Kidney (tissue), 14 donors: Measurements from ENCODE around the gene NKD2. TPM values are rescaled to one million over a fixed set of nuclear protein-coding genes. Genes with fewer than 3 reads are reported as not detected.

ENCODE experiments used
- DNase-seq, 5 donors: peaks; one replicate each; pipeline ENCODE4 v3.0.0-alpha.2; 2013 to 2020
- FAIRE-seq: peaks from 2 replicates; lab custom pipeline; 2012; peaks lifted over from hg19 to GRCh38; lab: Jason Lieb, UNC
- H3K27ac ChIP-seq, 2 donors: one replicate each; pipeline ENCODE4 v1.7.0; 2013; ENCODE audit warnings: low read depth in 2 of 2, low read length in 2 of 2, inconsistent platforms in 1 of 2
- H3K27me3 ChIP-seq: one replicate; pipeline ENCODE4 v1.7.1; 2013; ENCODE audit warnings: low read length, inconsistent platforms; ENCODE audit not compliant: control insufficient read depth, insufficient read depth
- H3K36me3 ChIP-seq, 3 donors: one replicate each; pipeline versions ENCODE4 v1.7.0 to v1.7.1; 2013; ENCODE audit warnings: low read length in 3 of 3, control low read depth in 1 of 3, inconsistent platforms in 1 of 3; ENCODE audit not compliant: insufficient read depth in 3 of 3, control insufficient read depth in 2 of 3
- H3K4me1 ChIP-seq, 3 donors: one replicate each; pipeline versions ENCODE4 v1.7.0 to v1.7.1; 2013; ENCODE audit warnings: low read length in 3 of 3, inconsistent platforms in 1 of 3, low read depth in 1 of 3; ENCODE audit not compliant: control insufficient read depth in 2 of 3, insufficient read depth in 2 of 3
- H3K4me3 ChIP-seq, 3 donors: one replicate each; pipeline versions ENCODE4 v1.7.0 to v1.8.1; 2013; ENCODE audit warnings: low read length in 3 of 3, control low read depth in 1 of 3, inconsistent platforms in 1 of 3
- H3K9ac ChIP-seq, 3 donors: one replicate each; pipeline versions ENCODE4 v1.7.0 to v1.7.1; 2013; ENCODE audit warnings: low read length in 3 of 3, control low read depth in 1 of 3, inconsistent platforms in 1 of 3
- H3K9me3 ChIP-seq, 3 donors: one replicate each; pipeline versions ENCODE4 v1.7.0 to v1.7.1; 2013; ENCODE audit warnings: low read length in 3 of 3, control low read depth in 1 of 3, inconsistent platforms in 1 of 3; ENCODE audit not compliant: control insufficient read depth in 2 of 3, insufficient read depth in 1 of 3
- intact Hi-C: fragments of 100-400 bp; cut with DNase I; formaldehyde crosslinking; loops from one replicate; pipeline ENCODE4 v1.11.1; 2022
- polyA plus RNA-seq: library from polyadenylated mRNA; stranded (reverse); fragments of 350-450 nt; fragmentation: Illumina TruSeq; extraction: RNeasy Lipid Tissue Mini Kit (QIAGEN cat#74804); gene quantifications from one replicate; pipeline ENCODE4 v1.2.3, GENCODE V29; 2014; ENCODE audit warnings: low read depth, low replicate concordance; ENCODE audit not compliant: insufficient read depth
- total RNA-seq: library from RNA; stranded (reverse); fragmentation: NEBNext Ultra II Directional; extraction: Animal tissue kit (Norgen Biotek cat#: 25700); gene quantifications from one replicate; pipeline ENCODE4 v1.2.1, GENCODE V29; 2021
- TF ChIP-seq, protein P1 (sequence below): IDR thresholded peaks from 3 replicates; pipeline ENCODE4 v1.5.1; 2012; ENCODE audit warnings: mild to moderate bottlenecking, moderate library complexity, borderline replicate concordance; ENCODE audit not compliant: insufficient read depth; ENCODE audit errors: extremely low read depth
- donor health status: control.
- donor health status: control.
- donor health status: control.
- donor health status: control.
- donor health status: control.
- donor health status: DM: yes; HTN: yes; CAD: no.
- donor health status: Normal renal cell carcinoma (clear cell type).

The NKD2 gene
- total and polyA plus RNA-seq, 2 donors from 2014 or later = 7.9 to 14.1 TPM

DNA sequence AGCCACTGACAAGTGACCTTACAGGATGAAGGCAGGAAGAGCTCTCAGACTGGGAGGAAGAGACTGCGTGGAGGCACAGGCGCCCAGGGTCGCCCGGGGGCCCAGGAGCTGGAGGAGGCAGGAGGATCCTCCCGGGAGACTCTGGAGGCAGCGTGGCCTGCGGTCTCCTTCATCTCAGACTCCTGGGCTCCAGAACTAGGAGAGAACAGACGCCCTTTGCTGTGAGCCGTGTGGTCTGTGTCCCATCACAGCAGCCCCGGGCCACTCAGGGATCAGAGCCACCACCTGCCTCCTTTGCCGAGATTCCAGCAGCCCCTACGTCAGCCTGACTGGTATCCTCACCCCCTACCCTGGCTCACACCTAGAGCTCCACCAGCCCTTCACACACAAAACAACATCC is 58.1 kb downstream of the NKD2 start:
- Histone ChIP-seq H3K36me3 (peaks cover 0 to 34% (median 7%) of the 10 kb centered on the region in 3 donors), H3K27ac (no peak overlapping the region), H3K9me3 (no peaks in the 10 kb centered on the region), H3K9ac (no peak overlapping the region), H3K4me3 (no peak overlapping the region), H3K27me3 (no peaks in the 10 kb centered on the region), H3K4me1 (no peaks in the 10 kb centered on the region)
- intact Hi-C loops = no loop called here
- TF ChIP-seq, protein P1, sequence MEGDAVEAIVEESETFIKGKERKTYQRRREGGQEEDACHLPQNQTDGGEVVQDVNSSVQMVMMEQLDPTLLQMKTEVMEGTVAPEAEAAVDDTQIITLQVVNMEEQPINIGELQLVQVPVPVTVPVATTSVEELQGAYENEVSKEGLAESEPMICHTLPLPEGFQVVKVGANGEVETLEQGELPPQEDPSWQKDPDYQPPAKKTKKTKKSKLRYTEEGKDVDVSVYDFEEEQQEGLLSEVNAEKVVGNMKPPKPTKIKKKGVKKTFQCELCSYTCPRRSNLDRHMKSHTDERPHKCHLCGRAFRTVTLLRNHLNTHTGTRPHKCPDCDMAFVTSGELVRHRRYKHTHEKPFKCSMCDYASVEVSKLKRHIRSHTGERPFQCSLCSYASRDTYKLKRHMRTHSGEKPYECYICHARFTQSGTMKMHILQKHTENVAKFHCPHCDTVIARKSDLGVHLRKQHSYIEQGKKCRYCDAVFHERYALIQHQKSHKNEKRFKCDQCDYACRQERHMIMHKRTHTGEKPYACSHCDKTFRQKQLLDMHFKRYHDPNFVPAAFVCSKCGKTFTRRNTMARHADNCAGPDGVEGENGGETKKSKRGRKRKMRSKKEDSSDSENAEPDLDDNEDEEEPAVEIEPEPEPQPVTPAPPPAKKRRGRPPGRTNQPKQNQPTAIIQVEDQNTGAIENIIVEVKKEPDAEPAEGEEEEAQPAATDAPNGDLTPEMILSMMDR = no peak
- FAIRE-seq = no peak
- DNase-seq = peak in 1 of 5 donors; percentile 38

DNA sequence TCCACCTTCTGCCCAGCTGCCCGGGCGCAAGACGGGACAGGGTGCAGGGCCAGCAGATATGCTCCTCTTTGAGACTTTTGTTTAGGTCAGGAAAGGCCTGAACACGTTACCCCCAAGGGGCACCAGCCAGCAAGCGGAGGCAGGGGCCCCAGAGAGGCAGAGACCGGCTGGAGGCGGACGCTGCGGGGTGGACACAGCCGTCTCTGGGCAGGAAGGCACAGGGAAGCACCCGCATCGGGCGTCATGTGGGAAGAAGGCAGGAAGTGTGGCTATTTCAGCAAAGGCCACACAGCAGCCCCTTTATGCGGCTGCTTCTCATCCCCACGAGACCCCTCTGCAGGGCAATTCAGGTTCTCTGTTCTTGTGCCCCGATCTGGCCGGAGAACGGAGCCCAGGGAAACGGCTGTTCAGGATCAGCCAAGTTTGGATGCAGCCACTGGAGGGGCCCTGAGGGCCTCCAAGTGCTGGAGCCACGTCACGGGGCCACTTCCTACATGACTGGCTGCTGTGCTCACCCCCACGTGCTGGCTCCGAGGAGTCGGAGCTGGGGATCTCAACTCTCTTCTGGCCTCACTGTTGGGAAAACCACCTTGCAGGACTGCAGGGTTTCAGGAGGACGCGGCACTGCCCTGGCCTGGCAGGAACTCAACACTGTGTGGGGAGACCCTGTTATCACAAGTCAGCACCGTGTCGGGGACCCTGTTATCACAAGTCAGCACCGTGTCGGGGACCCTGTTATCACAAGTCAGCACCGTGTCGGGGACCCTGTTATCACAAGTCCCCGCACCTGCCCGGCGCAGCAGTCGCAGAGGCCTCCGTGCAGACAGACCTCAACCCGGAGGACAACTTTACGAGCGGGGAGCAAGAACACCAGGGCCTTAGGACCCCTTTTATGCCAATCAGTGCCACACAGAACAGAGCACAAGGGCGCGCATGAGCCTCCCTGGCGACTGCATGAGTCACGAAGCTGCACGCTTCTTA is 58.8 kb downstream of the NKD2 start:
- no peaks in the 10 kb centered on the region for H3K4me1 ChIP-seq
- H3K9ac ChIP-seq = no peak overlapping the region
- FAIRE-seq (no peak), DNase-seq (peak in 1 of 5 donors; percentile 69)
- H3K36me3 ChIP-seq = peaks cover 0 to 34% (median 7%) of the 10 kb centered on the region in 3 donors
- H3K27me3 ChIP-seq = no peaks in the 10 kb centered on the region
- TF ChIP-seq, protein P1 = no peak
- no peak overlapping the region for H3K4me3 ChIP-seq
- no peaks in the 10 kb centered on the region for H3K9me3 ChIP-seq
- no peak overlapping the region for H3K27ac ChIP-seq
- intact Hi-C loops = no loop called here

DNA sequence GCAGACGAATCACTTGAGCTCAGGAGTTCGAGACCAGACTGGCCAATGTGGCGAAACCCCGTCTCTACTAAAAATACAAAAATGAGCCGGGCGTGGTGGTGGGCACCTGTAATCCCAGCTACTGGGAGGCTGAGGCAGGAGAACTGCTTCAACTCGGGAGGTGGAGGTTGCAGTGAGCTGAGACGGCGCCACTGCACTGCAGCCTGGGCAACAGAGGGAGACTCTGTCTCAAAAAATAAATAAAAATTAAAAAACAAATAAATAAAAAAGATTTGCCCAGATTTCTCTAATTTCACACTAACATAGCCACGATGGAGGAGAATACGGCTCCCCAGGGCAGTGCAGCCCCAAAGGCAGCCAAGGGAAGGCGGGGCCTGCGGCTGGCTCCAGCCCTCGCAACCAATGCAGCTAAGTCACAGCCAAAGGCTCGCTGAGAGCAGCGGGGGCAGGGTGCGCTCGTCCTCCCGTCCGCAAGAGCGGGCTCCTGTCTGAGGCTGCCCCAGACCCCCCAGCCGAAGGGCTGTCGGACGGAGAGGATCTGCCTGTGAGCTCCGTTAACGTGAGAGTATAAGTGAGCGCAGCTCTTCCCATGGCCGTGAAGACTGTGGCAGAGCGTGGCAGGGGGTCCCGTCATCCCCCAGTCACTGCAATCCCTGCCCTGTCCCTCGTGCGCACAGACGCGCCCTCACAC is 59.7 kb downstream of the NKD2 start:
- FAIRE-seq (no peak), DNase-seq (no peak)
- TF ChIP-seq, protein P1 = no peak
- Histone ChIP-seq H3K27me3 (no peaks in the 10 kb centered on the region), H3K9me3 (no peaks in the 10 kb centered on the region), H3K4me1 (no peaks in the 10 kb centered on the region), H3K9ac (no peak overlapping the region), H3K27ac (no peak overlapping the region), H3K4me3 (no peak overlapping the region), H3K36me3 (peaks cover 0 to 36% (median 7%) of the 10 kb centered on the region in 3 donors)
- intact Hi-C loops = no loop called here
